Measurements from ENCODE around the gene INO80C. TPM values are rescaled to one million over a fixed set of nuclear protein-coding genes. Genes with fewer than 3 reads are reported as not detected.

INO80C gene
- total RNA-seq, 1 experiment from 2014 or later, result 51.1 TPM

DNA sequence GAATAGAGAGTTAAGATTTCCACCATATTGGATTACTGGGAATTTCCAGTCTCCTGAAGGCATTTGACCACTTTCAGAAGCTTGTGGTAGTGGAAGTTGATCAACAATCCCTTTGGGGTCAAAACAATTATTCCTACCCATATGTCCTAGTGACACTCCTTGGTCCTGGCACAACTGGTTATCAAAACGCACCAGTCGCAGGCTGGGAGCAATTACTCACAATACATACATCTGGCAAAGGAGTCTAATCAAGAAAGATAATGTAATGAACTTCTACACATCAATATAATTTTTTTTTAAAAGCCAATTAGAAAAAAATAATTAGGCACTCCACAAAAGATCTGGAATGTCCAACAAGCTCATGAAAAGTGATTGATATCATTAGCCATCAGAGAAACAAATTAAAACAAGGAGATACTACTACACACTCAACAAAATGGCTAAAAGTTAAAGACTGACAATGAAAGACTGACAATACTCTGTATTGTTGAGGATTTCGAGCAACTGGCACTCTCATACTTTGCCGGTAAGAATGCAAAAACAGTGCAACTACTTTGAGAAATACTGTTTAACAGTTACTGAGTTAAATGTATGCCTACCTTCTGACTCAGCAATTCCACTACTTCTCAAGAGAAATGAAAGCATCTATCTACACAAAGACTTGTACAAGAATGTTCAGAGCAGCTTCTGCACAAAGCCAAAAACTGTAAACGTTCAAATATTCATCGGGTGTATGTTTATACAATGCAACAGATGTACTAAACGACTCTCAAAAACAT is 2.0 kb downstream of the INO80C start:
- Histone ChIP-seq H3K4ac (ENCODE audit: low read depth, low read length) (no peak overlapping the region), H4K8ac (replicated peaks; ENCODE audit: insufficient read length, low read depth, low read length) (no peak overlapping the region), H4K20me1 (ENCODE audit: control insufficient read depth, insufficient read depth, insufficient read length) (no peaks in the 10 kb centered on the region), H3K23me2 (ENCODE audit: insufficient read length, low read depth, low read length, poor library complexity, severe bottlenecking) (peaks cover 4% of the 10 kb centered on the region), H2BK20ac (ENCODE audit: low read depth, low read length, poor library complexity, severe bottlenecking) (no peak overlapping the region), H3K14ac (ENCODE audit: insufficient read depth, low read length) (no peak overlapping the region), H3K79me1 (ENCODE audit: insufficient read depth, low read depth, low read length, poor library complexity, severe bottlenecking) (no peaks in the 10 kb centered on the region), H3K9ac (ENCODE audit: extremely low read depth, insufficient read length, low read length) (no peak overlapping the region), H3K27ac (ENCODE audit: insufficient read length, low read depth, low read length) (no peak overlapping the region), H2BK5ac (ENCODE audit: insufficient read length, low read length) (no peak overlapping the region), H4K5ac (ENCODE audit: insufficient read length, low read depth, low read length) (no peak overlapping the region), H3K4me2 (ENCODE audit: insufficient read depth, insufficient read length, low read length) (no peak overlapping the region), H2AK5ac (ENCODE audit: insufficient read length, low read length) (no peak overlapping the region), H3K18ac (ENCODE audit: insufficient read length, low read depth, low read length) (no peak overlapping the region), H3K23ac (ENCODE audit: insufficient read length, low read depth, low read length) (no peak overlapping the region), H3K27me3 (ENCODE audit: insufficient read depth, low read length) (no peaks in the 10 kb centered on the region), H3K79me2 (ENCODE audit: insufficient read depth, low read length) (peaks cover 18% of the 10 kb centered on the region; the same call in 1 of the 2 replicates), H3K9me3 (ENCODE audit: control insufficient read depth, low read depth, low read length) (no peaks in the 10 kb centered on the region), H3K56ac (ENCODE audit: insufficient read length, low read depth, low read length) (no peak overlapping the region), H4K91ac (ENCODE audit: insufficient read length, low read depth, low read length) (no peak overlapping the region), H3K4me1 (ENCODE audit: insufficient read depth, low read length) (peaks cover 12% of the 10 kb centered on the region; the same call in 1 of the 2 replicates), H2BK120ac (ENCODE audit: low read depth, low read length, poor library complexity, severe bottlenecking) (no peak overlapping the region), H2BK12ac (ENCODE audit: insufficient read length, low read depth, low read length) (no peak overlapping the region), H2BK15ac (ENCODE audit: low read depth, low read length) (no peak overlapping the region), H2AFZ (ENCODE audit: low read length) (no peak overlapping the region), H3T11ph (ENCODE audit: low read length) (no peak overlapping the region)
- H3K9me3 Mint-ChIP-seq, result no peaks in the 10 kb centered on the region; a peak in 1 of 5 replicates
- no peaks in the 10 kb centered on the region for H3K27me3 Mint-ChIP-seq (ENCODE audit: low read depth)
- no peak overlapping the region for H3K27ac Mint-ChIP-seq
- TF ChIP-seq CTCF (conservative IDR thresholded peaks at IDR 0.05), result no peak
- peaks cover 0 to 2% (median 0%) of the 10 kb centered on the region in 3 experiments; a peak in 2 of 7 replicates for H3K36me3 Mint-ChIP-seq (ENCODE audit: insufficient read depth in 1 of 3, low read depth in 3 of 3)
- WGBS (ENCODE audit: extremely low coverage, insufficient read length, low lambda C conversion rate), result no CpG with 5 or more reads among the region's 7 CpGs
- DNase-seq, result no peak
- peaks cover 53 to 57% of the 10 kb centered on the region in 2 experiments for H3K4me1 Mint-ChIP-seq
- peak overlapping the region; percentile 2 to 21; a peak in 1 of 5 replicates for H3K4me3 Mint-ChIP-seq
